ENCODE results near the gene ACAP3.

Gene ACAP3

DNA sequence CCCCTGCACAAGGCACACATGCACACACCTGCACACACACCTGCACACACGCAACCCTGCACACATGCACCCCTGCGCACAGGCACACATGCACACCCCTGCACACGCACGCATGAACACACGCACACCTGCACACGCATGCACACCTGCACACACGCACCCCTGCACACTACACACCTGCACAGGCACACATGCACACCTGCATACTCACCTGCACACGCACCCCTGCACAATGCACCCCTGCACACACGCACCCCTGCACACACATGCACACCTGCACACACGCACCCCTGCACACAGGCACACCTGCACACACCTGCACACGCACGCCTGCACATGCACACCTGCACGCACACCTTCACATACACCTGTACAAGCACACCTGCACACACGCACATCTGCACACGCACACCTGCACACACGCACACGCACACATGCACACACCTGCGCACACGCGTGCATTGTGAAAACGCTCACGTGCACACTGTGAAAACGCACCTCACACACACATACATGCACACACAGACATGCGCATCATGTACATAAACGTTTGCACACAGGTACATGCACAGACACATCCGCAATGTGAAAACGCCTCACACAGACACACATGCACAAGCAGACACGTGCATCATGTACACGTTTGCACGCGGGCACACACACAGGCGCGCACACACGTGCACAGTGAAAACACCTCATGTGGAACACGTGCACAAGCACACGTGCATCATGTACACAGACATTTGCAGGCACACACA is 33.2 kb upstream of the ACAP3 start:
- TF ChIP-seq PPARA (CRISPR knock-in tag; IDR thresholded peaks at IDR 0.05; ENCODE audit: borderline replicate concordance): no peak
- no peak for TF ChIP-seq GLIS3 (CRISPR knock-in tag; IDR thresholded peaks at IDR 0.05)
- TF ChIP-seq, protein P1, sequence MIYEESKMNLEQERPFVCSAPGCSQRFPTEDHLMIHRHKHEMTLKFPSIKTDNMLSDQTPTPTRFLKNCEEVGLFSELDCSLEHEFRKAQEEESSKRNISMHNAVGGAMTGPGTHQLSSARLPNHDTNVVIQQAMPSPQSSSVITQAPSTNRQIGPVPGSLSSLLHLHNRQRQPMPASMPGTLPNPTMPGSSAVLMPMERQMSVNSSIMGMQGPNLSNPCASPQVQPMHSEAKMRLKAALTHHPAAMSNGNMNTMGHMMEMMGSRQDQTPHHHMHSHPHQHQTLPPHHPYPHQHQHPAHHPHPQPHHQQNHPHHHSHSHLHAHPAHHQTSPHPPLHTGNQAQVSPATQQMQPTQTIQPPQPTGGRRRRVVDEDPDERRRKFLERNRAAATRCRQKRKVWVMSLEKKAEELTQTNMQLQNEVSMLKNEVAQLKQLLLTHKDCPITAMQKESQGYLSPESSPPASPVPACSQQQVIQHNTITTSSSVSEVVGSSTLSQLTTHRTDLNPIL (CRISPR knock-in tag; IDR thresholded peaks at IDR 0.05; ENCODE audit: low read depth): no peak
- TF ChIP-seq, protein P2, sequence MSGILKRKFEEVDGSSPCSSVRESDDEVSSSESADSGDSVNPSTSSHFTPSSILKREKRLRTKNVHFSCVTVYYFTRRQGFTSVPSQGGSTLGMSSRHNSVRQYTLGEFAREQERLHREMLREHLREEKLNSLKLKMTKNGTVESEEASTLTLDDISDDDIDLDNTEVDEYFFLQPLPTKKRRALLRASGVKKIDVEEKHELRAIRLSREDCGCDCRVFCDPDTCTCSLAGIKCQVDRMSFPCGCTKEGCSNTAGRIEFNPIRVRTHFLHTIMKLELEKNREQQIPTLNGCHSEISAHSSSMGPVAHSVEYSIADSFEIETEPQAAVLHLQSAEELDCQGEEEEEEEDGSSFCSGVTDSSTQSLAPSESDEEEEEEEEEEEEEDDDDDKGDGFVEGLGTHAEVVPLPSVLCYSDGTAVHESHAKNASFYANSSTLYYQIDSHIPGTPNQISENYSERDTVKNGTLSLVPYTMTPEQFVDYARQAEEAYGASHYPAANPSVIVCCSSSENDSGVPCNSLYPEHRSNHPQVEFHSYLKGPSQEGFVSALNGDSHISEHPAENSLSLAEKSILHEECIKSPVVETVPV (CRISPR knock-in tag; IDR thresholded peaks at IDR 0.05): no peak
- no peak for TF ChIP-seq ARNTL (CRISPR knock-in tag; IDR thresholded peaks at IDR 0.05; ENCODE audit: borderline replicate concordance, low read depth)
- no peak for TF ChIP-seq PATZ1 (CRISPR knock-in tag; IDR thresholded peaks at IDR 0.05; ENCODE audit: borderline replicate concordance)
- TF ChIP-seq ZFP30 (CRISPR knock-in tag; IDR thresholded peaks at IDR 0.05): no peak
- no peak for ATAC-seq

- TF ChIP-seq SNAI2 (CRISPR knock-in tag; IDR thresholded peaks at IDR 0.05): no peak
- TF ChIP-seq PPARA (CRISPR knock-in tag; IDR thresholded peaks at IDR 0.05; ENCODE audit: borderline replicate concordance): no peak
- TF ChIP-seq ZFP3 (CRISPR knock-in tag; IDR thresholded peaks at IDR 0.05): no peak
- no peak for TF ChIP-seq ZFP30 (CRISPR knock-in tag; IDR thresholded peaks at IDR 0.05)
- TF ChIP-seq ZC3H10 (CRISPR knock-in tag; IDR thresholded peaks at IDR 0.05): no peak
- TF ChIP-seq ZNF70 (CRISPR knock-in tag; IDR thresholded peaks at IDR 0.05): no peak
- TF ChIP-seq TCF4 (CRISPR knock-in tag; IDR thresholded peaks at IDR 0.05; ENCODE audit: borderline replicate concordance): no peak
- no peak for TF ChIP-seq ZNF8 (CRISPR knock-in tag; IDR thresholded peaks at IDR 0.05)
- no peak for TF ChIP-seq GLIS3 (CRISPR knock-in tag; IDR thresholded peaks at IDR 0.05)
- no peak for ATAC-seq
Observed at GRCh38 chr1:1340185-1340584, 32.5 kb upstream of the ACAP3 start.

DNA sequence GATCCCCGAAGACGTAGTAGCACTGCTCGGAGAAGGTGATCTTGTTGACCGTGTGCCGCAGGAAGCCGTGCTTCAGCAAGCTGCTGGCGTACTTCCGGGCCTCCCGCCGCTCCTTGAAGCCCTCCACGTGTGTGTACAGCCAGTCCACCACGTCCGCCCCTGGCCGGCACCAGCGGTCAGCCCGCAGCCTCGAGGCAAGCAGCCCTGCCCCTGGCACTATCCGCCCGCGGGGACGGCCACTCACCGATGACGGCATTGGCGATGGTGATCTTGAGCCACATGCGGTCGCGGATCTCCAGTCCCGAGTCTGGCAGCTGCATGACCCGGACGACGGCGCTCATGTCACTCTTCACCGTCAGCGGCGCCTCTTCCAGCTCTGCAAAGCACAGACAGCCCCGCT is 30.5 kb upstream of the ACAP3 start:
- TF ChIP-seq PATZ1 (CRISPR knock-in tag; IDR thresholded peaks at IDR 0.05; ENCODE audit: borderline replicate concordance): no peak
- no peak for TF ChIP-seq SNAI2 (CRISPR knock-in tag; IDR thresholded peaks at IDR 0.05)
- TF ChIP-seq ZNF70 (CRISPR knock-in tag; IDR thresholded peaks at IDR 0.05): no peak
- TF ChIP-seq OSR1 (CRISPR knock-in tag; IDR thresholded peaks at IDR 0.05): no peak
- TF ChIP-seq ZNF565 (CRISPR knock-in tag; conservative IDR thresholded peaks at IDR 0.05; ENCODE audit: low read depth): no peak
- no peak for TF ChIP-seq CSDC2 (CRISPR knock-in tag; IDR thresholded peaks at IDR 0.05)
- TF ChIP-seq GLIS3 (CRISPR knock-in tag; IDR thresholded peaks at IDR 0.05): no peak
- no peak for TF ChIP-seq ISL1 (CRISPR knock-in tag; IDR thresholded peaks at IDR 0.05)
- TF ChIP-seq TCF4 (CRISPR knock-in tag; IDR thresholded peaks at IDR 0.05; ENCODE audit: borderline replicate concordance): no peak
- TF ChIP-seq ZFP30 (CRISPR knock-in tag; IDR thresholded peaks at IDR 0.05): no peak
- TF ChIP-seq ZNF8 (CRISPR knock-in tag; IDR thresholded peaks at IDR 0.05): no peak
- TF ChIP-seq, protein P3, sequence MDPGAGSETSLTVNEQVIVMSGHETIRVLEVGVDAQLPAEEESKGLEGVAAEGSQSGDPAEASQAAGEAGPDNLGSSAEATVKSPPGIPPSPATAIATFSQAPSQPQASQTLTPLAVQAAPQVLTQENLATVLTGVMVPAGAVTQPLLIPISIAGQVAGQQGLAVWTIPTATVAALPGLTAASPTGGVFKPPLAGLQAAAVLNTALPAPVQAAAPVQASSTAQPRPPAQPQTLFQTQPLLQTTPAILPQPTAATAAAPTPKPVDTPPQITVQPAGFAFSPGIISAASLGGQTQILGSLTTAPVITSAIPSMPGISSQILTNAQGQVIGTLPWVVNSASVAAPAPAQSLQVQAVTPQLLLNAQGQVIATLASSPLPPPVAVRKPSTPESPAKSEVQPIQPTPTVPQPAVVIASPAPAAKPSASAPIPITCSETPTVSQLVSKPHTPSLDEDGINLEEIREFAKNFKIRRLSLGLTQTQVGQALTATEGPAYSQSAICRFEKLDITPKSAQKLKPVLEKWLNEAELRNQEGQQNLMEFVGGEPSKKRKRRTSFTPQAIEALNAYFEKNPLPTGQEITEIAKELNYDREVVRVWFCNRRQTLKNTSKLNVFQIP (CRISPR knock-in tag; IDR thresholded peaks at IDR 0.05; ENCODE audit: borderline replicate concordance, low read depth): no peak
- TF ChIP-seq, protein P2 (CRISPR knock-in tag; IDR thresholded peaks at IDR 0.05): no peak
- ATAC-seq: no peak
